Osteoblast (primary cell): ENCODE measurements around the gene BMPR1B. TPM values are rescaled to one million over a fixed set of nuclear protein-coding genes. Genes with fewer than 3 reads are reported as not detected.

Source experiments
- DNase-seq: peaks from one replicate; pipeline ENCODE4 v3.0.0; 2011; ENCODE audit warnings: low spot score, mixed read lengths; ENCODE audit not compliant: insufficient read length; ENCODE audit errors: missing footprints
- H2AFZ ChIP-seq: 2 replicates; pipeline ENCODE4 v1.6.0; 2011; ENCODE audit warnings: mild to moderate bottlenecking, low read length
- H3K27ac ChIP-seq: 2 replicates; pipeline ENCODE4 v1.5.1; 2011; ENCODE audit warnings: mild to moderate bottlenecking, low read depth, low read length, moderate library complexity
- H3K27me3 ChIP-seq: 2 replicates; pipeline ENCODE4 v1.6.0; 2012; ENCODE audit warnings: mild to moderate bottlenecking, control low read depth, inconsistent platforms, low read length, moderate library complexity; ENCODE audit not compliant: insufficient read depth
- H3K36me3 ChIP-seq: 2 replicates; pipeline ENCODE4 v1.5.1; 2011; ENCODE audit warnings: mild to moderate bottlenecking, low read length, control low read depth, moderate library complexity; ENCODE audit not compliant: insufficient read depth
- H3K4me1 ChIP-seq: 2 replicates; pipeline ENCODE4 v1.5.1; 2011; ENCODE audit warnings: mild to moderate bottlenecking, low read length, control low read depth, moderate library complexity; ENCODE audit not compliant: insufficient read depth
- H3K4me2 ChIP-seq: 2 replicates; pipeline ENCODE4 v1.6.0; 2011; ENCODE audit warnings: mild to moderate bottlenecking, low read length; ENCODE audit not compliant: insufficient read depth
- H3K4me3 ChIP-seq: fragments of 200-600 bp; sonication (generic); 3 replicates; pipeline ENCODE4 v1.5.1; 2012; ENCODE audit warnings: mild to moderate bottlenecking, low read length, inconsistent platforms; ENCODE audit not compliant: insufficient read depth
- H3K79me2 ChIP-seq: 2 replicates; pipeline ENCODE4 v1.6.0; 2012; ENCODE audit warnings: mild to moderate bottlenecking, low read length, control low read depth, inconsistent platforms; ENCODE audit not compliant: insufficient read depth
- H3K9me3 ChIP-seq: 2 replicates; pipeline ENCODE4 v1.5.1; 2011; ENCODE audit warnings: low read depth, low read length, control low read depth
- H4K20me1 ChIP-seq: 2 replicates; pipeline ENCODE4 v1.6.0; 2012; ENCODE audit warnings: mild to moderate bottlenecking, low read length, control low read depth; ENCODE audit not compliant: insufficient read depth
- CTCF ChIP-seq: IDR thresholded peaks from 2 replicates; pipeline ENCODE4 v1.5.1; 2011; ENCODE audit warnings: mild to moderate bottlenecking, low read depth, low read length, moderate library complexity; ENCODE audit errors: extremely low read depth
- total RNA-seq: library from RNA; depleted of rRNA; stranded (reverse); fragments of >200 nt; gene quantifications from 2 replicates; pipeline ENCODE4 v1.2.3, GENCODE V29; 2012

Gene BMPR1B
- total RNA-seq, 1 donor, result 2.5 TPM

GRCh38 chr4:94933799-94934198, 176.0 kb downstream of the BMPR1B start:
- Histone ChIP-seq H2AFZ (no peak overlapping the region), H3K27ac (peak overlapping the region; percentile 8), H3K79me2 (no peaks in the 10 kb centered on the region), H3K4me1 (peaks cover 20% of the 10 kb centered on the region), H3K36me3 (no peaks in the 10 kb centered on the region), H3K27me3 (no peaks in the 10 kb centered on the region), H4K20me1 (no peaks in the 10 kb centered on the region), H3K9me3 (no peaks in the 10 kb centered on the region), H3K4me3 (no peak overlapping the region), H3K4me2 (peak overlapping the region; percentile 55)
- no peak for DNase-seq
- TF ChIP-seq CTCF, result no peak

GRCh38 chr4:94934201-94934600, 176.4 kb downstream of the BMPR1B start:
- no peak overlapping the region for H2AFZ ChIP-seq
- H3K27ac ChIP-seq, result peak overlapping the region; percentile 8
- peaks cover 20% of the 10 kb centered on the region for H3K4me1 ChIP-seq
- DNase-seq, result no peak
- no peaks in the 10 kb centered on the region for H4K20me1 ChIP-seq
- no peak for TF ChIP-seq CTCF
- H3K4me2 ChIP-seq, result peak overlapping the region; percentile 55
- no peaks in the 10 kb centered on the region for H3K9me3 ChIP-seq
- H3K4me3 ChIP-seq, result peak overlapping the region; percentile 9
- H3K79me2 ChIP-seq, result no peaks in the 10 kb centered on the region
- no peaks in the 10 kb centered on the region for H3K36me3 ChIP-seq
- H3K27me3 ChIP-seq, result no peaks in the 10 kb centered on the region

GRCh38 chr4:94934864-94935263, 177.1 kb downstream of the BMPR1B start:
- Histone ChIP-seq H4K20me1 (no peaks in the 10 kb centered on the region), H3K27me3 (no peaks in the 10 kb centered on the region), H2AFZ (peak overlapping the region; percentile 62), H3K4me3 (peak overlapping the region; percentile 9), H3K36me3 (no peaks in the 10 kb centered on the region), H3K79me2 (no peaks in the 10 kb centered on the region), H3K27ac (peak overlapping the region; percentile 8), H3K9me3 (no peaks in the 10 kb centered on the region), H3K4me1 (peaks cover 20% of the 10 kb centered on the region), H3K4me2 (peak overlapping the region; percentile 55)
- DNase-seq, result no peak
- TF ChIP-seq CTCF, result no peak

- peaks cover 24% of the 10 kb centered on the region for H3K4me1 ChIP-seq
- TF ChIP-seq CTCF, result no peak
Observed at GRCh38 chr4:94936854-94937253, 179.1 kb downstream of the BMPR1B start.

More at GRCh38 chr4:94936854-94937253, 179.1 kb downstream of the BMPR1B start:
- H3K4me2 ChIP-seq, result no peak overlapping the region
- DNase-seq, result no peak
- H3K4me3 ChIP-seq, result no peak overlapping the region
- H4K20me1 ChIP-seq, result no peaks in the 10 kb centered on the region
- H3K36me3 ChIP-seq, result no peaks in the 10 kb centered on the region
- no peak overlapping the region for H3K27ac ChIP-seq
- H3K9me3 ChIP-seq, result no peaks in the 10 kb centered on the region
- no peaks in the 10 kb centered on the region for H3K79me2 ChIP-seq
- H3K27me3 ChIP-seq, result no peaks in the 10 kb centered on the region
- H2AFZ ChIP-seq, result no peak overlapping the region
